ENCODE measurements around the gene CFAP73. TPM values are rescaled to one million over a fixed set of nuclear protein-coding genes. Genes with fewer than 3 reads are reported as not detected.

Gene CFAP73
- total RNA-seq, 3 donors from 2014 or later (not counting 1 experiment from before 2014, with no cell fraction given) = not detected

DNA sequence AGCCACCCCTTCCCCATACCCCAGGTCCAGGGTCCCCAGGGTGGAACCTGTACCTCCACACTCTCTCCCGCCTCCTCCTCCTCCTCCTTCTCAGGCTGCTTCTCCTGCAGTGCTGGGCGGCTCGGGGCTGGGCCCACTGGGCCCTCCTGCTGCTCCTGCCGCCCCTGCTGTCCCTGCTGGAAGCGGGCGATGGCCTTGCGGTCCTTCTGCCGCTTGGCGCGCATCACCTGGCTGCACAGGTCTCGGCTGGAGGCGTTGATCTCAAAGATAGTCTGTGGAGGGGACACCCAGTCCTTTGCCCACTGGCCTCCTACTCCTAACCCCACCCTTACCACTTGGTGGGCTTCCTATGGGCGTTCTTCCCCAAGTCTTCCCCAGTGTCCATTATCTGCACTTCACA, 14.5 kb downstream of the CFAP73 start:
- Mint-ChIP-seq H3K27ac (no peak overlapping the region), H3K4me3 (no peak overlapping the region), H3K27me3 (ENCODE audit: low read depth in 2 of 2) (no peaks in the 10 kb centered on the region), H3K4me1 (no peaks in the 10 kb centered on the region), H3K36me3 (no peaks in the 10 kb centered on the region), H3K9me3 (no peaks in the 10 kb centered on the region)
- H3K27ac ChIP-seq (ENCODE audit: low read length) = no peak overlapping the region
- intact Hi-C loops (cut with micrococcal nuclease) = no loop called here
- no peaks in the 10 kb centered on the region for H3K4me1 ChIP-seq (ENCODE audit: control insufficient read depth, insufficient read depth, low read length)
- H3K27me3 ChIP-seq (ENCODE audit: control insufficient read depth, insufficient read depth, low read length) = no peaks in the 10 kb centered on the region
- H3K4me3 ChIP-seq (ENCODE audit: low read length) = no peak overlapping the region
- whole genome bisulfite sequencing (ENCODE audit: insufficient coverage) = 95% methylated on average over 13 of the region's 13 CpGs
- H3K36me3 ChIP-seq (ENCODE audit: control insufficient read depth, insufficient read depth, low read length) = peaks cover 84% of the 10 kb centered on the region
- TF ChIP-seq, protein P1, sequence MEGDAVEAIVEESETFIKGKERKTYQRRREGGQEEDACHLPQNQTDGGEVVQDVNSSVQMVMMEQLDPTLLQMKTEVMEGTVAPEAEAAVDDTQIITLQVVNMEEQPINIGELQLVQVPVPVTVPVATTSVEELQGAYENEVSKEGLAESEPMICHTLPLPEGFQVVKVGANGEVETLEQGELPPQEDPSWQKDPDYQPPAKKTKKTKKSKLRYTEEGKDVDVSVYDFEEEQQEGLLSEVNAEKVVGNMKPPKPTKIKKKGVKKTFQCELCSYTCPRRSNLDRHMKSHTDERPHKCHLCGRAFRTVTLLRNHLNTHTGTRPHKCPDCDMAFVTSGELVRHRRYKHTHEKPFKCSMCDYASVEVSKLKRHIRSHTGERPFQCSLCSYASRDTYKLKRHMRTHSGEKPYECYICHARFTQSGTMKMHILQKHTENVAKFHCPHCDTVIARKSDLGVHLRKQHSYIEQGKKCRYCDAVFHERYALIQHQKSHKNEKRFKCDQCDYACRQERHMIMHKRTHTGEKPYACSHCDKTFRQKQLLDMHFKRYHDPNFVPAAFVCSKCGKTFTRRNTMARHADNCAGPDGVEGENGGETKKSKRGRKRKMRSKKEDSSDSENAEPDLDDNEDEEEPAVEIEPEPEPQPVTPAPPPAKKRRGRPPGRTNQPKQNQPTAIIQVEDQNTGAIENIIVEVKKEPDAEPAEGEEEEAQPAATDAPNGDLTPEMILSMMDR (IDR thresholded peaks at IDR 0.05) = no peak
- no peaks in the 10 kb centered on the region for H3K9me3 ChIP-seq (ENCODE audit: control insufficient read depth, insufficient read depth, low read length)
- ATAC-seq (no peak), DNase-seq (no peak)

DNA sequence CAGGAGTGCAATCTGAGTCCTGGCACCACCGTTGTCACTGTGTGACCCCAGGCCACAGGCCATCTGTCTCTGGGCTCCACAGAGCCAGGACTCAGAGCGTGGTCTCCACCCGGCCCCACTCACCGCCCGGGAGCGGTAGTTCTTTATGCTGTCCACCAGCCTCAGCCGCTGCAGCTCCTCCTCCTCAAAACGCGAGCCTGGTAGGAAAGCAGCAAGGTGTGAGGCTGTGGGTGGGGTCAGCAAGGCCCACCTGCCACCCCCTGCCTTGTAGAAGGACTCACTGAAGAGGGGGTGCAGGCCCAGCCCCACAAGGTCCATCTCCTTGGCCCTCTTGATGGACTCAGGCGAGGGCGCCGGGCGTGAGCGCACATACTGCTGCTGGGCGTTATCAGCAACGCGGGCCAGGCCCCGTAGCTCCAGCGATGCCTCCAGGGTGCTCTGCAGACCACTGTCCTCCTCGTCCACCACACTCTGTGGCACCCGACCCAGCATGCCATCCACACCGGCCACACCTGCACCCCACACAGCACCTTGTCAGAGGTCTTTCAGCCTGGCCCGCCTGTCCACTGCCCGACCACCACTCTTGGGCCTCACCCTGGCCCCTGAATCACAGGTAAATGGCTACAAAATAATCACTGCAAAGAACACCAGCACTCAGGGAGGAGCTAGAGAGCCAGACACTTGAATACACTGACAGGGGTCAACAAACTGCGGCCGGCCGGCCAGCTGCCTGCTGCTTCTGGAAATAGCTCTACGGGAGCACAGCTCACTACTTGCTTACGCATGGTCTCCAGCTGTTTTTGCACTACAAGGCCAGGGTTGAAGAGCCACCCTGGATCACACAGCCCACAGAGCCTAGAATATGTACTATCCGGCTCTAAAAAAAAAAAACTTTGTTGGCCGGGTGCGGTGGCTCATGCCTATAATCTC, 16.3 kb downstream of the CFAP73 start:
- Mint-ChIP-seq H3K27ac (no peak overlapping the region), H3K4me3 (no peak overlapping the region)
- no peak for ATAC-seq

DNA sequence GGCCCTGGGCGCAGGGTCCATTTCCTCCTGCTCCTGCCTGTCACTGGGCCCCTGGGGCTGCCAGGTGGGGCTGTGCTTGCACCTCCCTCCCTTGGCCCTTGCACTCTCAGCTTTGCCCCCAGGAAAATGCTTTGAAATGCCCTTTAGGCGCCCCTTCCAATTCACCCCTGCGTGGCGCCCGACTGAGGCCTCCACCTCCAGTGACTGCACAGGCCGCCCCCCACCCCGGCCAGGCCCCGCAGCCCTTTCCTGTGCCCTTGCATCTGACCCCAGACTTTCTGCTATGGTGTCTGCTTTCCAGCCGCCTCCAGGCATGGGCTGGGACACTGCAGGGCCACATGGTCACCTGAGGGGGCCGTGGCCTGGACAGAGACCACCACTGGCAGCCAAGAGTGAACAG, 18.3 kb downstream of the CFAP73 start:
- 96% methylated on average over 10 of the region's 10 CpGs for WGBS (ENCODE audit: insufficient coverage)
- no peak overlapping the region for H3K4me3 ChIP-seq (ENCODE audit: low read length)
- H3K27me3 Mint-ChIP-seq (ENCODE audit: low read depth in 2 of 2) = no peaks in the 10 kb centered on the region

More for the DNA sequence above, 16.3 kb downstream of the CFAP73 start:
- Mint-ChIP-seq H3K4me1 (peaks cover 0 to under 1% of the 10 kb centered on the region in 2 donors), H3K36me3 (peaks cover 9% of the 10 kb centered on the region), H3K9me3 (no peaks in the 10 kb centered on the region), H3K27me3 (ENCODE audit: low read depth in 2 of 2) (no peaks in the 10 kb centered on the region)
- H3K27ac ChIP-seq (ENCODE audit: low read length) = no peak overlapping the region
- peaks cover 82% of the 10 kb centered on the region for H3K36me3 ChIP-seq (ENCODE audit: control insufficient read depth, insufficient read depth, low read length)
- no peaks in the 10 kb centered on the region for H3K9me3 ChIP-seq (ENCODE audit: control insufficient read depth, insufficient read depth, low read length)
- TF ChIP-seq, protein P1 (IDR thresholded peaks at IDR 0.05) = no peak
- WGBS (ENCODE audit: insufficient coverage) = 98% methylated on average over 32 of the region's 32 CpGs
- no peak overlapping the region for H3K4me3 ChIP-seq (ENCODE audit: low read length)
- no peaks in the 10 kb centered on the region for H3K4me1 ChIP-seq (ENCODE audit: control insufficient read depth, insufficient read depth, low read length)
- intact Hi-C loops (cut with micrococcal nuclease) = no loop called here
- no peak for DNase-seq
- no peaks in the 10 kb centered on the region for H3K27me3 ChIP-seq (ENCODE audit: control insufficient read depth, insufficient read depth, low read length)

More for the DNA sequence above, 18.3 kb downstream of the CFAP73 start:
- H3K4me1 Mint-ChIP-seq = peaks cover 0 to 4% of the 10 kb centered on the region in 2 donors
- intact Hi-C loops (cut with micrococcal nuclease) = no loop called here
- H3K27me3 ChIP-seq (ENCODE audit: control insufficient read depth, insufficient read depth, low read length) = no peaks in the 10 kb centered on the region
- DNase-seq (no peak), ATAC-seq (no peak)
- H3K9me3 ChIP-seq (ENCODE audit: control insufficient read depth, insufficient read depth, low read length) = no peaks in the 10 kb centered on the region
- no peak overlapping the region for H3K27ac ChIP-seq (ENCODE audit: low read length)
- peaks cover 86% of the 10 kb centered on the region for H3K36me3 ChIP-seq (ENCODE audit: control insufficient read depth, insufficient read depth, low read length)
- H3K36me3 Mint-ChIP-seq = peaks cover 19% of the 10 kb centered on the region
- no peaks in the 10 kb centered on the region for H3K4me1 ChIP-seq (ENCODE audit: control insufficient read depth, insufficient read depth, low read length)
- no peak overlapping the region for H3K4me3 Mint-ChIP-seq
- no peak overlapping the region for H3K27ac Mint-ChIP-seq
- no peaks in the 10 kb centered on the region for H3K9me3 Mint-ChIP-seq
- TF ChIP-seq, protein P1 (IDR thresholded peaks at IDR 0.05) = no peak

Data from natural killer cell (primary cell).